Fibroblast of mammary gland (primary cell): ENCODE data around the gene FLYWCH2.
"Not testable (repeated sequence)": the region's sequence is repeated elsewhere in the genome, so short reads cannot be mapped to it uniquely, and the experiment has no call there.

Experiments used
- DNase-seq: peaks from one replicate; pipeline ENCODE4 v3.0.0-alpha.2; 2010; ENCODE audit warnings: low read depth
- H3K4me3 ChIP-seq: 2 replicates; pipeline ENCODE4 v1.5.1; 2011; ENCODE audit warnings: low read depth, mild to moderate bottlenecking, low read length, moderate library complexity; ENCODE audit not compliant: control insufficient read depth
- TF ChIP-seq, protein P1 (sequence below): conservative IDR thresholded peaks from 2 replicates; pipeline ENCODE4 v1.5.1; 2011; ENCODE audit warnings: low read depth, low read length, inconsistent platforms; ENCODE audit not compliant: control insufficient read depth, insufficient read depth

The FLYWCH2 gene

DNA sequence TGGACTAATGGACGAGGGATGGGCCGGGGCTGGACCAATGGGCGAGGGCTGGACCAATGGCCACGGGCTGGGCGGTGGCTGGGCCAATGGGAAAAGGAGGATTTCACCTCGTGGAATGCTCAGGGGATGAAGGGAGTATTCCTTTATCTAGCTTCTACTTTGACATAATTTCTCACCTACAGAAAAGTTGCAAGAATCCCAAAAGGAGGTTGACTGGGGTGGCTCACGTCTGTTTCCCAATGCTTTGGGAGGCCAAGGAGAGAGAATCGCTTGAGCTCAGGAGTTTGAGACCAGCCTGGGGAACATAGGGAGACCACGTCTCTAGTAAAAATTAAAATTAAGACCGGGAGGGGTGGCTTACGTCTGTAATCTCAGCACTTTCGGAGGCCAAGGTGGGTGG is 23.0 kb downstream of the FLYWCH2 start:
- no peak overlapping the region for H3K4me3 ChIP-seq
- DNase-seq: no peak

DNA sequence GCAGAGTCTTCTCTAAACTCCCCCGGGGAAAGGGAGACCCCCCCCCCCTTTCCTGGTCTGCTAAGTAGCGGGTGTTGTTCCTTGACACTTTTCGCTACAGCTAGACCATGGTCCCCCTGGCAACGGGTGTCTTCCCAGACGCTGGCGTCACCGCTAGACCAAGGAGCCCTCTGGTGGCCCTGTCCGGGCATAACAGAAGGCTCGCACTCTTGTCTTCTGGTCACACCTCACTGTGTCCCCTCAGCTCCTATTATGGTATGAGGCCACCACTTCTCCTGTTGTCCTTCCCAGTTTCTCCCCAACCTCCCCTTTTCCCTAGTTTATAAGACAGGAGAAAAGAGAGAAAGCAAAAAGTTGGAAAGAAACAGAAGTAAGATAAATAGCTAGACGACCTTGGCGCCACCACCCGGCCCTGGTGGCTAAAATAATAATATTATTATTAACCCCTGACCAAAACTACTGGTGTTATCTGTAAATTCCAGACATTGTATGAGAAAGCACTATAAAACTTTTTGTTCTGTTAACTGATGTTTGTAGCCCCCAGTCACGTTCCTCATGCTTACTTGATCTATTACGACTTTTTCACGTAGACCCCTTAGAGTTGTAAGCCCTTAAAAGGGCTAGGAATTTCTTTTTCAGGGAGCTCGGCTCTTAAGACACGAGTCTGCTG is 24.2 kb downstream of the FLYWCH2 start:
- peak; percentile 44 for DNase-seq
- not testable (repeated sequence) for H3K4me3 ChIP-seq
- TF ChIP-seq, protein P1, sequence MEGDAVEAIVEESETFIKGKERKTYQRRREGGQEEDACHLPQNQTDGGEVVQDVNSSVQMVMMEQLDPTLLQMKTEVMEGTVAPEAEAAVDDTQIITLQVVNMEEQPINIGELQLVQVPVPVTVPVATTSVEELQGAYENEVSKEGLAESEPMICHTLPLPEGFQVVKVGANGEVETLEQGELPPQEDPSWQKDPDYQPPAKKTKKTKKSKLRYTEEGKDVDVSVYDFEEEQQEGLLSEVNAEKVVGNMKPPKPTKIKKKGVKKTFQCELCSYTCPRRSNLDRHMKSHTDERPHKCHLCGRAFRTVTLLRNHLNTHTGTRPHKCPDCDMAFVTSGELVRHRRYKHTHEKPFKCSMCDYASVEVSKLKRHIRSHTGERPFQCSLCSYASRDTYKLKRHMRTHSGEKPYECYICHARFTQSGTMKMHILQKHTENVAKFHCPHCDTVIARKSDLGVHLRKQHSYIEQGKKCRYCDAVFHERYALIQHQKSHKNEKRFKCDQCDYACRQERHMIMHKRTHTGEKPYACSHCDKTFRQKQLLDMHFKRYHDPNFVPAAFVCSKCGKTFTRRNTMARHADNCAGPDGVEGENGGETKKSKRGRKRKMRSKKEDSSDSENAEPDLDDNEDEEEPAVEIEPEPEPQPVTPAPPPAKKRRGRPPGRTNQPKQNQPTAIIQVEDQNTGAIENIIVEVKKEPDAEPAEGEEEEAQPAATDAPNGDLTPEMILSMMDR: peak; percentile 37

More for the DNA sequence above, 23.0 kb downstream of the FLYWCH2 start:
- TF ChIP-seq, protein P1: no peak

DNA sequence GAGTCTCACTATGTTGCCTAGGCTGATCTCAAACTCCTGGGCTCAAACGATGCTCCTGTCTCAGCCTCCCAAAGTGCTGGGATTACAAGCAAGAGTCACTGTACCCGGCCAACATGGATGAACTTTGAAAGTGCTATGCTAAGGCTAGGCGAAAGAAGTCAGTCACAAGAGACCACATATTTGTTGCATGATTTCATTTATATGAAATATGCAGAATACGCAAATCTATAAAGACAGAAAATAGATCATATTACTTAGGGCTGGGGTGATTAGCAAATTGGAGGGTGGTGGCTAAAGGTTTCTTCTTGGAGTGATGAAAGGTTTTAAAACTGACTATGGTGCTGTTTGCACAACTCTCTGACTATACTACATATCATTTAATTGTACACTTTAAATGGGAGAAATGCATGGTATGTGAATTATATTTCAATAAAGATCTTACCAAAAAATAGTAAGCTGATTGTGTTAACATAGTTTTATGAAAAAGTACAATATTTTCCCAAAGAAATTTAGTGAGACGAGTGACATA is 27.5 kb downstream of the FLYWCH2 start:
- TF ChIP-seq, protein P1: no peak
- peak; percentile 53 for DNase-seq
- H3K4me3 ChIP-seq: no peak overlapping the region

DNA sequence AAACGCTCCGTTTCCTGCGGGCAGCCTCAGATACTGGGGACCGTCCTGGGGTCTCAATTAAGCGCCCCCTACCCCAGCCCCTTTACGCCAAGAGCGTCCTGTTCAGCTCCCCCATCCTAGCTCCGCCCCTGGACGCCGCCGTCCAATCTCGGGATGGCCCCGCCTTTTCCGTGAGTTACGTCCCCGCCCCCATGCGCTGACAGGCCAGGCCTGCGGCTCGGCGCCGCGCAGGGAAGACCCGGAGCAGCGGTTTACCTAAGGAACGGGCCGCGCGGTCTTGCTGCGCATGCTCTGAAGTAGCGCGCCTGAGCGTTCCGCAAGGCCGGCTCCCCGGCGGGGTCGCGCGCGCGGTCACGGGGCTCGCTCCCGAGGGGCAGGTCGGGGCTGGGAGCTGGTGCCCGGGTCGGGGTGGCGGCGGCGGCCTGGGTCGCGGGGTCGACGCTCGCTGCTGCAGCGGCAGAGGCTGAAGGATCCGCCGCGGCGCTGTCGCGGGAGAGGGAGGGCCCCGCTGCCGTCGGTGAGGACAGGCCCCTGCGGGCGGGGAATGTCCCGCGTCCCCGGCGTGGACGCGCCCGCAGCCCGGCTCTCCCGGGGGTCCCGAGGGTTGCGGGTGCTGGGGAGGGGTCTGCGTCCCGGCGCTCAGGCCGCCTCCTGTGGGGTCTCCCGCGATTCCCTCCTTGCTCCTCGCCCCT is 28.8 kb downstream of the FLYWCH2 start, which contains the start of gene FLYWCH1:
Gene FLYWCH1 (plus strand): TSS at position 294 of the 692 bp plus-strand sequence. CDS start 17,755 bp downstream, outside the sequence.
- peak; percentile 96 for DNase-seq
- H3K4me3 ChIP-seq: peak within 1 kb of the TSS; percentile 82
- TF ChIP-seq, protein P1: no peak

DNA sequence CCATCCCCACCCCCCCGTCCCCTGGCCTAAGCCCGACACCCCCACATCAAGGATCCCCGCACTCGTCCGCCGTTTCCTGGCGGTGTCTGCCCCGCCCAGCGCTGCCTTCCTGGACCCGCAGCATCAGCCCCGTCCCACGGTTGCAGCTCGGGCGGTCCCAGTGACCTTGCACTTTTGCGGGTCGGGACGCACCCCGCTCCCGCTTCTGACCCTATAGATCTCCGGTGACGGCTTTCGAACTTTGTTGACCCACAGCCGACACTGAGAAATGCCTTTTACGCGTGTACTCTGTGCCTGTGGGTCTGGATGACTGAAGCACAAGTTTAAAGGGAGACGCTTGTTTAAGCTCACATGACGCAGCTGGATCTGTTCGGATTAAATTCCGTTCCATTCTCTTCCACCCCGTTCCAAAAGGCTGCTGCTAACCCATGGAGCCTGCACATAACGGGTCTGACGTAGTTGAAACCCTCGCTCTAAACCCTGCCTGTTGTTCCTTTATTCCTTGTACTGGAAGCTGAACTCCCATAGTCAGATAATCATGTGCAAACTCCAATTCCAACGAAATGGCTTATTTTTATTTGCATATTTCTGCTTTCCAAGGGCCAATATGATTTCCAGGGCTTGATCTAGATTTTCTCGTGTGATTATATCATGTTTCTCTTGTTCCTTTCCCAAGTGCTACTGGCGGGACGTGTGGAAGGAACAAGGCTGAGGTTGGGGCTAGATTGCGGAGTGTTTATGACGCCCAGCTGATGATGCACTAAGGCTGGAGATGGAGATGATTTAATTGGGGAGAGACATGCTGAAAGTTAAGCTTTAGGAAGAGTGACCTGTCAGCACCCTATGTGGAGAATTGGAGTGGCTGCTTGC is 29.6 kb downstream of the FLYWCH2 start:
- TF ChIP-seq, protein P1: no peak
- peak overlapping the region; percentile 82 for H3K4me3 ChIP-seq
- DNase-seq: peak; percentile 73

DNA sequence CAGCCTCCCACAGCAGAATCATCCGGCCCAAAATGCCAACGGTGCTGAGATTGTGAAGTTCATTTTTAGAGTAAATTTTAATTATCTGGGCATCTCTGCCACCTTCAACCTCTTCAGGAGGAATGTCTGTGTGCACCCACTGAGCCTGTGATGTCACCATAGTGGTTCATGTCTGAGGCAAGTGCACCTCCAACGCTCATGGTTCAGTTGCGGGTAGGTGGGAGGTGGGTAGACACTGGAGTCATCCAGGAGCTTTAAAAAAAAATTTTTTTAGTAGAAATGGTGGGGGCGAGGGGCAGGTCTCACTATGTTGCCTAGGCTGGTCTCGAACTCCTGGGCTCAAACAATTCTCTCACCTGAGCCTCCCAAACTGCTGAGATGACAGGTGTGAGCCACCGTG is 30.6 kb downstream of the FLYWCH2 start:
- DNase-seq: no peak
- TF ChIP-seq, protein P1: no peak
- no peak overlapping the region for H3K4me3 ChIP-seq
